Neuron (in vitro differentiated cells): ENCODE measurements around the gene SLC25A38.
"Not testable (repeated sequence)": the region's sequence is repeated elsewhere in the genome, so short reads cannot be mapped to it uniquely, and the experiment has no call there.

ENCODE experiments used
- H2AFZ ChIP-seq: one replicate; pipeline ENCODE4 v1.6.1; 2013; ENCODE audit warnings: low read depth, mild to moderate bottlenecking, inconsistent platforms, low read length, moderate library complexity
- H3K27me3 ChIP-seq: one replicate; pipeline ENCODE4 v1.6.1; 2013; ENCODE audit warnings: low read length; ENCODE audit not compliant: insufficient read depth
- H3K36me3 ChIP-seq: one replicate; pipeline ENCODE4 v1.6.1; 2013; ENCODE audit warnings: low read length; ENCODE audit not compliant: insufficient read depth
- H3K4me1 ChIP-seq: one replicate; pipeline ENCODE4 v1.6.1; 2013; ENCODE audit warnings: low read length; ENCODE audit not compliant: insufficient read depth
- H3K4me3 ChIP-seq: 2 replicates; pipeline ENCODE4 v1.5.1; 2013; ENCODE audit warnings: mild to moderate bottlenecking, low read length, moderate library complexity
- H3K9me3 ChIP-seq: one replicate; pipeline ENCODE4 v1.6.1; 2013; ENCODE audit warnings: low read length

Gene SLC25A38

GRCh38 chr3:39351134-39351533 is 32.0 kb upstream of the SLC25A38 start:
- H3K4me1 ChIP-seq, H3K4me3 ChIP-seq, H3K9me3 ChIP-seq, H3K27me3 ChIP-seq, H2AFZ ChIP-seq, H3K36me3 ChIP-seq: not testable (repeated sequence)

GRCh38 chr3:39353168-39353927 is 29.8 kb upstream of the SLC25A38 start:
- H3K27me3 ChIP-seq, H2AFZ ChIP-seq, H3K36me3 ChIP-seq, H3K4me3 ChIP-seq, H3K4me1 ChIP-seq, H3K9me3 ChIP-seq: not testable (repeated sequence)

GRCh38 chr3:39358333-39358732 is 24.8 kb upstream of the SLC25A38 start:
- Histone ChIP-seq H3K4me1 (no peaks in the 10 kb centered on the region), H3K36me3 (no peaks in the 10 kb centered on the region), H2AFZ (no peak overlapping the region), H3K4me3 (no peak overlapping the region), H3K27me3 (no peaks in the 10 kb centered on the region), H3K9me3 (no peaks in the 10 kb centered on the region)

GRCh38 chr3:39361252-39361927 is 21.8 kb upstream of the SLC25A38 start:
- Histone ChIP-seq H3K4me1 (no peaks in the 10 kb centered on the region), H2AFZ (no peak overlapping the region), H3K4me3 (no peak overlapping the region), H3K27me3 (no peaks in the 10 kb centered on the region), H3K9me3 (no peaks in the 10 kb centered on the region), H3K36me3 (no peaks in the 10 kb centered on the region)

- H2AFZ ChIP-seq: no peak overlapping the region
- H3K27me3 ChIP-seq: no peaks in the 10 kb centered on the region
- H3K4me3 ChIP-seq: no peak overlapping the region
- no peaks in the 10 kb centered on the region for H3K9me3 ChIP-seq
- no peaks in the 10 kb centered on the region for H3K4me1 ChIP-seq
- no peaks in the 10 kb centered on the region for H3K36me3 ChIP-seq
Observed at GRCh38 chr3:39362192-39362591, 21.0 kb upstream of the SLC25A38 start.

GRCh38 chr3:39362812-39363211 is 20.4 kb upstream of the SLC25A38 start:
- no peak overlapping the region for H3K4me3 ChIP-seq
- no peaks in the 10 kb centered on the region for H3K36me3 ChIP-seq
- no peak overlapping the region for H2AFZ ChIP-seq
- no peaks in the 10 kb centered on the region for H3K9me3 ChIP-seq
- H3K4me1 ChIP-seq: no peaks in the 10 kb centered on the region
- no peaks in the 10 kb centered on the region for H3K27me3 ChIP-seq

- H3K36me3 ChIP-seq, H3K4me3 ChIP-seq, H2AFZ ChIP-seq, H3K4me1 ChIP-seq, H3K27me3 ChIP-seq, H3K9me3 ChIP-seq: not testable (repeated sequence)
Observed at GRCh38 chr3:39370450-39370849, 12.7 kb upstream of the SLC25A38 start.

GRCh38 chr3:39372833-39373232 is 10.3 kb upstream of the SLC25A38 start:
- Histone ChIP-seq H3K4me3 (no peak overlapping the region), H3K4me1 (peaks cover 4% of the 10 kb centered on the region), H3K36me3 (no peaks in the 10 kb centered on the region), H3K9me3 (peaks cover 2% of the 10 kb centered on the region), H3K27me3 (no peaks in the 10 kb centered on the region), H2AFZ (no peak overlapping the region)

- H2AFZ ChIP-seq: no peak overlapping the region
- H3K36me3 ChIP-seq: no peaks in the 10 kb centered on the region
- H3K27me3 ChIP-seq: no peaks in the 10 kb centered on the region
- H3K9me3 ChIP-seq: peaks cover 2% of the 10 kb centered on the region
- no peak overlapping the region for H3K4me3 ChIP-seq
- H3K4me1 ChIP-seq: peaks cover 4% of the 10 kb centered on the region
Observed at GRCh38 chr3:39376959-39377634, 6.1 kb upstream of the SLC25A38 start.

GRCh38 chr3:39378088-39378487 is 5.1 kb upstream of the SLC25A38 start:
- H3K9me3 ChIP-seq: peaks cover 2% of the 10 kb centered on the region
- no peaks in the 10 kb centered on the region for H3K36me3 ChIP-seq
- no peaks in the 10 kb centered on the region for H3K27me3 ChIP-seq
- no peak overlapping the region for H2AFZ ChIP-seq
- H3K4me1 ChIP-seq: peaks cover 4% of the 10 kb centered on the region
- H3K4me3 ChIP-seq: no peak overlapping the region

- Histone ChIP-seq H3K4me3 (no peak overlapping the region), H3K27me3 (no peaks in the 10 kb centered on the region), H3K36me3 (no peaks in the 10 kb centered on the region), H3K9me3 (no peaks in the 10 kb centered on the region), H3K4me1 (peaks cover 4% of the 10 kb centered on the region), H2AFZ (no peak overlapping the region)
Observed at GRCh38 chr3:39378957-39379777, 4.0 kb upstream of the SLC25A38 start.

- Histone ChIP-seq H2AFZ (no peak overlapping the region), H3K4me3 (no peak overlapping the region), H3K36me3 (no peaks in the 10 kb centered on the region), H3K27me3 (no peaks in the 10 kb centered on the region), H3K9me3 (no peaks in the 10 kb centered on the region), H3K4me1 (peaks cover 8% of the 10 kb centered on the region)
Observed at GRCh38 chr3:39379778-39380155, 3.4 kb upstream of the SLC25A38 start.

- peaks cover 13% of the 10 kb centered on the region for H3K4me1 ChIP-seq
- H3K4me3 ChIP-seq: no peak overlapping the region
- H3K27me3 ChIP-seq: no peaks in the 10 kb centered on the region
- H3K36me3 ChIP-seq: no peaks in the 10 kb centered on the region
- no peaks in the 10 kb centered on the region for H3K9me3 ChIP-seq
- H2AFZ ChIP-seq: no peak overlapping the region
Observed at GRCh38 chr3:39381432-39381831, 1.7 kb upstream of the SLC25A38 start.
